Islet precursor cell (in vitro differentiated cells): Measurements from ENCODE around the gene LIPK.
A peak's percentile ranks its signal among the peaks of the same experiment; 100 is the strongest.
"Not testable (repeated sequence)": the region's sequence is repeated elsewhere in the genome, so short reads cannot be mapped to it uniquely, and the experiment has no call there.

Source experiments
- DNase-seq: peaks from one replicate; pipeline ENCODE4 v3.0.0-alpha.2; 2018

The LIPK gene

GRCh38 chr10:88721392-88721791 is 15.3 kb downstream of the LIPK start:
- no peak for DNase-seq

- no peak for DNase-seq
Measured at GRCh38 chr10:88725798-88726197, 19.7 kb downstream of the LIPK start.

- DNase-seq, result peak; percentile 83
Measured at GRCh38 chr10:88728107-88728763, 22.2 kb downstream of the LIPK start.

- DNase-seq, result no peak
Measured at GRCh38 chr10:88730864-88731263, 24.8 kb downstream of the LIPK start.

- DNase-seq, result peak; percentile 58
Measured at GRCh38 chr10:88731296-88731695, 25.2 kb downstream of the LIPK start.

GRCh38 chr10:88733215-88733614 is 27.2 kb downstream of the LIPK start:
- no peak for DNase-seq

- no peak for DNase-seq
Measured at GRCh38 chr10:88735661-88736060, 29.6 kb downstream of the LIPK start.

GRCh38 chr10:88741921-88742320 is 35.9 kb downstream of the LIPK start:
- not testable (repeated sequence) for DNase-seq

- DNase-seq, result no peak
Measured at GRCh38 chr10:88742448-88742847, 36.4 kb downstream of the LIPK start.

GRCh38 chr10:88744002-88744401 is 38.0 kb downstream of the LIPK start:
- DNase-seq, result peak; percentile 65

GRCh38 chr10:88745633-88746032 is 39.6 kb downstream of the LIPK start:
- no peak for DNase-seq

- no peak for DNase-seq
Measured at GRCh38 chr10:88754287-88754686, 48.2 kb downstream of the LIPK start.

- no peak for DNase-seq
Measured at GRCh38 chr10:88755753-88756152, 49.7 kb downstream of the LIPK start.

GRCh38 chr10:88756660-88757059 is 50.6 kb downstream of the LIPK start:
- no peak for DNase-seq

GRCh38 chr10:88759366-88760101 is 53.5 kb downstream of the LIPK start, which contains the start of gene LIPN:
Gene LIPN (plus strand): TSS chr10:88760020. CDS start chr10:88761406, 1,386 bp downstream.
- DNase-seq, result no peak

- DNase-seq, result no peak
Measured at GRCh38 chr10:88762906-88763305, 56.9 kb downstream of the LIPK start.

GRCh38 chr10:88763441-88763840 is 57.4 kb downstream of the LIPK start:
- DNase-seq, result no peak

GRCh38 chr10:88764110-88764509 is 58.1 kb downstream of the LIPK start:
- no peak for DNase-seq

GRCh38 chr10:88765816-88766215 is 59.8 kb downstream of the LIPK start:
- no peak for DNase-seq

GRCh38 chr10:88769384-88769783 is 63.3 kb downstream of the LIPK start:
- DNase-seq, result no peak

GRCh38 chr10:88781206-88781605 is 75.2 kb downstream of the LIPK start:
- DNase-seq, result no peak

GRCh38 chr10:88782222-88782621 is 76.2 kb downstream of the LIPK start:
- no peak for DNase-seq

- no peak for DNase-seq
Measured at GRCh38 chr10:88783724-88784123, 77.7 kb downstream of the LIPK start.

GRCh38 chr10:88786032-88786770 is 80.2 kb downstream of the LIPK start:
- no peak for DNase-seq
